Skin of body (tissue), 2 donors: ENCODE data around the gene LRIF1. TPM values are rescaled to one million over a fixed set of nuclear protein-coding genes. Genes with fewer than 3 reads are reported as not detected.
"Not testable (repeated sequence)": the region's sequence is repeated elsewhere in the genome, so short reads cannot be mapped to it uniquely, and the experiment has no call there.

Experiments
- DNase-seq: peaks from one replicate; lab custom pipeline; 2025; lab: John Stamatoyannopoulos, UW
- total RNA-seq: library from RNA; depleted of rRNA; stranded (reverse); fragments of >200 nt; gene quantifications from one replicate; pipeline ENCODE4 v1.2.3, GENCODE V29; 2014

Gene LRIF1, protein sequence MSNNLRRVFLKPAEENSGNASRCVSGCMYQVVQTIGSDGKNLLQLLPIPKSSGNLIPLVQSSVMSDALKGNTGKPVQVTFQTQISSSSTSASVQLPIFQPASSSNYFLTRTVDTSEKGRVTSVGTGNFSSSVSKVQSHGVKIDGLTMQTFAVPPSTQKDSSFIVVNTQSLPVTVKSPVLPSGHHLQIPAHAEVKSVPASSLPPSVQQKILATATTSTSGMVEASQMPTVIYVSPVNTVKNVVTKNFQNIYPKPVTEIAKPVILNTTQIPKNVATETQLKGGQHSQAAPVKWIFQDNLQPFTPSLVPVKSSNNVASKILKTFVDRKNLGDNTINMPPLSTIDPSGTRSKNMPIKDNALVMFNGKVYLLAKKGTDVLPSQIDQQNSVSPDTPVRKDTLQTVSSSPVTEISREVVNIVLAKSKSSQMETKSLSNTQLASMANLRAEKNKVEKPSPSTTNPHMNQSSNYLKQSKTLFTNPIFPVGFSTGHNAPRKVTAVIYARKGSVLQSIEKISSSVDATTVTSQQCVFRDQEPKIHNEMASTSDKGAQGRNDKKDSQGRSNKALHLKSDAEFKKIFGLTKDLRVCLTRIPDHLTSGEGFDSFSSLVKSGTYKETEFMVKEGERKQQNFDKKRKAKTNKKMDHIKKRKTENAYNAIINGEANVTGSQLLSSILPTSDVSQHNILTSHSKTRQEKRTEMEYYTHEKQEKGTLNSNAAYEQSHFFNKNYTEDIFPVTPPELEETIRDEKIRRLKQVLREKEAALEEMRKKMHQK
- total RNA-seq = 5.6 TPM

DNA sequence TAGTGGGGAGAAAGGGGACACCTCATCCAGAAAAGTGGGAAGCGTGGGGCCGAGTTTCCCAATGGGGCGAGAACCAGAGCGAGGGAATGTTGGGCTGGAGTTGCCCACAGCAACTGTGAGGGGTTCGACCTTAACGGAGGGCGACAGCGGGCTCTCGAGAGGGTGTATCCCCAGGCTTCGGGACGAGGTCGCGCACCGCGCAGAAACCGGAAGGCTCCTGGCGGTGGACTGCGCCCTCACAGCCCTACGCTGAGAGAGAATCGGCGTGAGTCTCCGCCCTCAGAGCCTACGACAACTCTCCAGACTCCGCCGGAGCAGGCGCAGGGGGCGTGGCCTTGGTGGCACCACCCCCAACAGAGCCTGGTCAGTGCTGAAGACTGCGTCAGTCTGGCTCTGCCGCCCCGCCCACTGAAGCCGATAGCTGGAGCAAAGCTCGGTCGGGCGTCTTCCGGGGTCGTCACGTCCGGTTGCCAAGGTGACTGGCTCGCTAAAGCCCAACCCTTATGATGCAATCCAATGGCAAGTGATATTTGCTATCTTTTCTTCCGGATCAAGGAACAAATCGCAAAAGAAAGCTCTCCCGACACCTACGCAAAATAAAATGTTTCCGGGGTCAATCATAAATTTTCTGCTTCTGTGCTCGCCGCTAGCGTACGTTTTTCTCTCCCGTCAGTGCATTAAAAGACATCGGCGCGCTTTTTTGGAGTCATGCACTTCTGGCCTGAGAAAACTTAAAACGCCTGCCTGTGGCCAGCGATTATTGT, at the start of gene LRIF1:
LRIF1 (minus strand) TSS at position 232 of the 764 bp plus-strand sequence. CDS start 234 bp downstream, outside the sequence.
- DNase-seq = peak; percentile 97

- DNase-seq = no peak
Measured at GRCh38 chr1:111008031-111008430, 44.3 kb upstream of the LRIF1 start.

DNA sequence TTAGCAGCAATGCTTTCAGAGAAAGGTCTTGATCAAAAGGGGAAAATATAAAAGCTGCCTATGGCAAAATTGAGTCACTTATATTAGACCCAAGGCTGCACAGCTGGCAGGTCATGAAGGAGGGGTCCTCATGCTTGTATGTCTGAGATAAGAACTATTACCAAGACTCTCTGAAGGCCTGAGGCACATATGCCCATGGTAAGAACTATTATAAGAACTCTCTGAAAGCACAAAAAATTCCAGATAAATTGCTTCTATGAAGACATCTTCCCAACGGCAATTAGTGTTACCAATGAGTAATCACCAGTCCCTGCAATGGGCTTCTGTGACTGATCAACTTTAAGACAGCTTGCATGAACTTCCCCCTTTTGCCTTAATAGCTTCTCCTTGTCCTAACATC, 42.8 kb upstream of the LRIF1 start:
- no peak for DNase-seq

DNA sequence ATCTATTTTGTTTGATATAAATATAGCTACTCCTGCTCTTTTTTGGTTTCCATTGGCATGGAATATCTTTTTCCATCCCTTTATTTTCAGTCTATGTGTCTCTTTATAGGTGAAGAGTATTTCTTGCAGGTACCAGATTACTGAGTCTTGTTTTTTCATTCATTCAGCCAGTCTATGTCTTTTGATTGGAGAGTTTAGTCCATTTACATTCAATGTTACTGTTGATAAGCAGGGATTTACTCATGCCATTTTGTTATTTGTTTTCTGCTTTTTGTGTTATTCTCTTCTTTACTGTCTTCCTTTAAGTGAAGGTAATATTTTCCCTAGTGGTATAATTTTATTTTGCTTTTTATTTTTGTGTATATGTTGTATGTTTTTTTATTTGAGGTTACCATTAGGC, 35.9 kb upstream of the LRIF1 start:
- DNase-seq = not testable (repeated sequence)

DNA sequence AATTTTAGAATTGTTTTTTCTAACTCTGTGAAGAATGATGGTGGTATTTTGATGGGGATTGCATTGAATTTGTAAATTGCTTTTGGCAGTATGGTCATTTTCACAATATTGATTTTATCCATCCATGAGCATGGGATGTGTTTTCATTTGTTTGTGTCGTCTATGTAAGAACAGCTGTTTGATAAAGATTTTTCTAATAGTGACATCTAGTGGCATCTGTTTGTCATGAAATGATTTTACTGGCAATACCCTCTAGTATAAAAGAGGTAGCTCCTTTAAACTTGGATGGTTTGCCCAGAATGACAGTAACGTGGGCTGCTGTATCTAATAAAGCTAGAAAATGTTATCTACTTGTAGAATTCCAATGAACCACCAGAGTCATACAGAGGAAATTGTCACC, 28.6 kb upstream of the LRIF1 start:
- DNase-seq = not testable (repeated sequence)

DNA sequence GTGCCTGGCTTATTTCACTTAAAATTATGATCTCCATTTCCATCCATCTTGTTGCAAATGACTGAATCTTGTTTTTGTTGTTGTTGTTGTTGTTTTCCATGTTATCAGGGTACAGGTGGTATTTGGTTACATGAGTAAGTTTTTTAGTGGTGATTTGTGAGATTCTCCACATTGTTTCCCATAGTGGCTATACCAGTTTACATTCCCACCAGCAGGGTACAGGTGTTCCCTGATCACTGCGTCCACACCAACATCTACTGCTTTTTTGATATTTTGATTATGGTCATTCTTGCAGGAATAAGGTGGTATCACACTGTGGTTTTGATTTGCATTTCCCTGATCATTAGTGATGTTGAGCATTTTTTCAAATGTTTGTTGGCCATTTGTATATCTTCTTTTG, 27.6 kb upstream of the LRIF1 start:
- not testable (repeated sequence) for DNase-seq

- no peak for DNase-seq
Measured at GRCh38 chr1:110990541-110990940, 26.8 kb upstream of the LRIF1 start.

- no peak for DNase-seq
Measured at GRCh38 chr1:110986407-110986891, 22.7 kb upstream of the LRIF1 start.

GRCh38 chr1:110982320-110982719, 18.6 kb upstream of the LRIF1 start:
- DNase-seq = no peak

GRCh38 chr1:110979154-110979553, 15.4 kb upstream of the LRIF1 start:
- no peak for DNase-seq

- DNase-seq = no peak
Measured at GRCh38 chr1:110976089-110976488, 12.4 kb upstream of the LRIF1 start.

GRCh38 chr1:110975265-110975664, 11.5 kb upstream of the LRIF1 start:
- no peak for DNase-seq

DNA sequence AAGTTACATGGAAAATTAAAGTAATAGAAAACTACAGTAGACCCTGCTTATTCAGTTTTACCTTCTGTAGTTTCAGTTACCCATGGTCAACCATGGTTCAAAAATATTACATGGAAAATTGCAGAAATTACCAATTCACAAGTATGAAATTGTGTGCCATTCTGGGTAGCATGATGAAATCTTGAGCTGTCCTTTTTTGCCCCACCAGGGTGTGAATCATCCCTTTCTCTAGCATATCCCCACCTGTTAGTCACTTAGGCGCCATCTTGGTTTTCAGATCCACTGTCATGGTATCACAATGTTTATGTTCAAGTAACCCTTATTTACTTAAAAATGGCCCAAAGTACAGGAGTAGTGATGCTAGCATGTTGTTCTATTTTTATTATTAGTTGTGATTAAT, 3.5 kb upstream of the LRIF1 start:
- no peak for DNase-seq

- no peak for DNase-seq
Measured at GRCh38 chr1:110964455-110964903, 757 bp upstream of the LRIF1 start.

DNA sequence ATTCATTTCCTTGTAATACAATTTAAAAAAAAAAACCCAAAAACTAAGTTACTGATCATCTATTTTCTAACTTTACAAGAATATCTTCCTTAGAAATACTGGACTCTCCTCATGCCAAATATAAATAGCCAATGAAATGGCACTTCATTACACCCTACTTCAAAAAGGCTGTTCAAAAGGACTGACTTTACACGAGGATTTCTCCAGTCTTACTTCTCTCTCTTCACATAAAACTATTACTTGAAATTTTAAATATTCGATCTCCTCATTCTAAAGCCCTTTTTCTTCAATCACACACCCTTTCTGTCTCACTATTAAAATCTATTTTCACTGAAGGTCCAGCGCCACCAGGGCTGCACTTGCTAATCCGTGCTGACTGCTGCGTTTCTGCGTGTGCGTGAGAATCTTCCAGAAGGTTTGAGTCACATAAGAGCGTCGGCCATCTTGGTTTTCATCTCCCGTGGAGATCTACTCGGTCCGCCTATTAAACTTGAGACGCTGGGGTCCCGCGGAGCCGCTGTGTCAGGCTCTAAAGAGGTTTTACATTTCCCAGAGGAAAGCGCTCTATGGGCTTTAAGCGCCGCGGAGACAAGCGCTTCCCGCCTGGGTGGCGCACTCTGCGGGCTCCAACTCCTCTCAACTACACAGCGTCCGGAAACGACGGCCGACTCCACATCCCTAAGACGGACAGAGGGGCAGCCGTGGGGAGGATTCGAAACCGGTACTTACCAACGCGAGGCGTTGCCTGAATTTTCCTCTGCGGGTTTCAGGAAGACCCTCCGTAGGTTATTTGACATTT, 631 bp downstream of the LRIF1 start:
- peak; percentile 4 for DNase-seq

GRCh38 chr1:110961902-110962301, 1.8 kb downstream of the LRIF1 start:
- DNase-seq = no peak

DNA sequence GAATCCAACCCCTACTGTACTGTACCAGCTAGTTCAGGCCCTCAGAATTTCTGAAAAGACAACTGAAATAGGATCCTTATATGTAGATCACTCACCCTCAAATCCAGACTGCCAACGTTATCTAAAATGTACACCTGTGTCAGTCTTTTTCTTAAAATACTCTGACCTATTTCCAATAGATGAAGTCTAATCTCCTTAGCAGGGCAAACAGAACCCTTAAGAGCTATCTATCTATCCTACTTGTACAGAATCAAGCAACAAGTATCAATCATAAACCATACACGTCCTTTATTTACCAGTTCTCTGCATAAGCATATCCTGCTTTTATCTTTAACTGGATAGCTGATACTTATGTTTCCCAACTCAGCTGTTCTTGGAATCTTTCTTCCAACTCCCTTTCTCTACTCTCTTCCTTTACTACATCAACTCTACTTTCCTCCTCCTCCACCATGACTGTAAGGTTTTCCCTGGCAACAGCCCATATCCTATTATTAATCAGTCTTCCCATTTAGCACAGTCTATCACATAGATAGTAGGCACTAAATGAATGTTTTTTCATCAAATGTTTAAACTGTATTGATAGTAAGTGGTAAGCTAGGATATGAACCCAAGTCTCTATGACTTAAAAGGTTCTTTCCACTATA, 2.8 kb downstream of the LRIF1 start:
- no peak for DNase-seq

DNA sequence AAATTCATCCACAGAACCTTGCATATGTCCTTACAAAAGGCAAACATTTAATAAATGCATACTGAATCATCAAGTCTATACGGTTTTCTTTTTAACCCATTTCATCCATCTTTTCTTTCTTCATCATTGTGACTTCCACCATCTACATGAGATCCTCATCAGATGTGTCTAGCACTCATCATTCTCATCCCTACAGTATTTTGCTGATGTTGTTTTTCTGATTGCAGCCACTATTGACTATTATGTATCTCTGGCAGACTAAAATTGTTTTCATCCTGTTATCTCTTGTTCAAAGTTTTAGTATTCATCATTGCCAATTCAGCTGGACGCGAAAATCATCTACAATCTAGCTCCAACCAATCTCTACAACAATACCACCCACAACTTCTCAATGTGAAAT, 5.9 kb downstream of the LRIF1 start:
- DNase-seq = no peak

GRCh38 chr1:110956586-110956985, 7.1 kb downstream of the LRIF1 start:
- DNase-seq = no peak

DNA sequence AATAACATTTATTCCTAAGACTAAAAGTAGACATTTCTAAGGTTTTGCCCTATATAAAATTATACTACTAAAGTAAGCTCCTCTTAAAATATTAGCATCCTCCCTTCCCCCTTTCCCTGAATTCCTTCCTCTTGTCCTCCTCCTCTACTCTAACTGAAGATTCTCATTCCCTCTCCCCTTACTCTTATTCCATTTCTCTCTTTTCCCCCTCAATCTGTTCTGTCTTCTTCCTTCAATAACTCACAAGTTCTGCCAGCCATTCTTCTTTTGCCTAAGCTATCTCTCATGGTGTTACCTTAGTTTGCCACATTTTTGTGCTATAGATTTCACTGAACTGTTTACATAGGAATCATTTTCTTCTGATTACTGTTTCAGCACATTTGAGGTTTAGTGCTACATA, 10.7 kb downstream of the LRIF1 start:
- no peak for DNase-seq
